ENCODE results near the gene IL3RA.
"Not testable (repeated sequence)": the region's sequence is repeated elsewhere in the genome, so short reads cannot be mapped to it uniquely, and the experiment has no call there.

Gene IL3RA

GRCh38 chrX:1423215-1423614 is 86.6 kb downstream of the IL3RA start:
- DNase-seq (ENCODE audit: low spot score), result no peak

GRCh38 chrX:1424147-1424851 is 87.7 kb downstream of the IL3RA start:
- no peak for DNase-seq (ENCODE audit: low spot score)

- no peak for DNase-seq (ENCODE audit: low spot score)
Observed at GRCh38 chrX:1425381-1425780, 88.8 kb downstream of the IL3RA start.

DNA sequence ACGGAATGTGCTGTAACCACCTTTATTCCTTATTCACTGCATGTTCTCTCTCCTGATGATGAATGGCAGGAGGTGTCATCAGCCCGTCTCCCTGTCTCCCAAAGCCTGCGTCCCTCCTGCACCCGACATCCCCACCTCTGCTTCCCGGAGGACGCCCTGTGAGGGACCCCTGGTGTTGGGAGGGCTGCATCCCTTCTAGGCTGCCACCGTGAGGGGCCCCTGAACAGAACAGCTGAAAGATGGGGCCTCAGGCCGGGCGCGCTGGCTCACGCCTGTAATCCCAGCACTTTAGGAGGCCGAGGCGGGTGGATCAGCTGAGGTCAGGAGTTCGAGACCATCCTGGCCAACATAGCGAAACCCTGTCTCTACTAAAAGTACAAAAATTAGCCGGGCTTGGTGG is 89.7 kb downstream of the IL3RA start:
- not testable (repeated sequence) for DNase-seq (ENCODE audit: low spot score)

- no peak for DNase-seq (ENCODE audit: low spot score)
Observed at GRCh38 chrX:1427756-1428155, 91.2 kb downstream of the IL3RA start.

GRCh38 chrX:1430451-1430850 is 93.9 kb downstream of the IL3RA start:
- DNase-seq (ENCODE audit: low spot score), result no peak
